T-cell (primary cell): ENCODE data around the gene ROBO1. TPM values are rescaled to one million over a fixed set of nuclear protein-coding genes. Genes with fewer than 3 reads are reported as not detected.
"Not testable (repeated sequence)": the region's sequence is repeated elsewhere in the genome, so short reads cannot be mapped to it uniquely, and the experiment has no call there.

ENCODE experiments used
- ATAC-seq, 4 experiments: fragments of 200-7000 bp in 3 of 4; fragments of 150-1000 bp in 1 of 4; cut with Tn5 transposase; replicated peaks in 1 of 4; 1 replicate in 3 of 4; 2 replicates in 1 of 4; pipeline ENCODE4 v1.10.0; 2021; ENCODE audit warnings: moderate library complexity in 3 of 4, mild to moderate bottlenecking in 2 of 4, moderate number of reproducible peaks in 1 of 4
- CTCF ChIA-PET, 2 donors: fragments of 300-600 bp; sonication (Branson Sonifier 250); formaldehyde crosslinking; loops; one replicate each; lab custom pipeline; 2022; ENCODE audit warnings: antibody characterized with exemption in 2 of 2; lab: Charles Lee
- POLR2A ChIA-PET, 2 donors: fragments of 300-600 bp; sonication (Branson Sonifier 250); formaldehyde crosslinking; loops; one replicate each; lab custom pipeline; 2022; ENCODE audit warnings: antibody characterized with exemption in 2 of 2; lab: Charles Lee
- DNase-seq, 35 experiments: peaks; one replicate each; pipeline versions ENCODE4 v3.0.0 to v3.0.0-alpha.2; 2013 to 2023
- H3K27ac ChIP-seq: one replicate; pipeline ENCODE4 v1.5.1; 2013; ENCODE audit warnings: low read length
- H3K27me3 ChIP-seq, 2 experiments: replicated peaks in 1 of 2; 1 replicate in 1 of 2; 2 replicates in 1 of 2; pipeline versions ENCODE4 v1.6.1 to v1.7.0; 2013; ENCODE audit warnings: low read length in 1 of 2, mixed read lengths in 1 of 2; ENCODE audit not compliant: control insufficient read depth in 2 of 2, insufficient read depth in 2 of 2; ENCODE audit errors: extremely low read depth in 1 of 2
- H3K36me3 ChIP-seq, 2 donors: 1 replicate in 1 of 2; 2 replicates in 1 of 2; pipeline versions ENCODE4 v1.6.1 to v1.7.0; 2013; ENCODE audit warnings: low read length in 1 of 2; ENCODE audit not compliant: control insufficient read depth in 2 of 2, insufficient read depth in 1 of 2; ENCODE audit errors: extremely low read depth in 1 of 2
- H3K4me1 ChIP-seq, 2 experiments: 1 replicate in 1 of 2; 2 replicates in 1 of 2; pipeline versions ENCODE4 v1.6.1 to v1.7.0; 2013; ENCODE audit warnings: low read length in 2 of 2, mixed read lengths in 1 of 2; ENCODE audit not compliant: insufficient read depth in 2 of 2, control insufficient read depth in 1 of 2; ENCODE audit errors: extremely low read depth in 1 of 2
- H3K4me3 ChIP-seq, 2 donors: 1 replicate in 1 of 2; 2 replicates in 1 of 2; pipeline versions ENCODE4 v1.5.1 to v1.7.0; 2013; ENCODE audit warnings: mild to moderate bottlenecking in 2 of 2, low read length in 1 of 2, moderate library complexity in 1 of 2; ENCODE audit not compliant: control insufficient read depth in 1 of 2; ENCODE audit errors: extremely low read depth in 1 of 2
- H3K9me3 ChIP-seq: 2 replicates; pipeline ENCODE4 v1.7.0; 2013
- H3K27ac Mint-ChIP-seq, 2 donors: one replicate each; pipeline ENCODE4 v1.8.0; 2020 to 2021; ENCODE audit warnings: mild to moderate bottlenecking in 2 of 2, mixed read lengths in 2 of 2
- H3K27me3 Mint-ChIP-seq, 2 donors: one replicate each; pipeline ENCODE4 v1.8.0; 2021 to 2022; ENCODE audit warnings: mixed read lengths in 2 of 2
- H3K36me3 Mint-ChIP-seq: one replicate; pipeline ENCODE4 v1.8.0; 2021; ENCODE audit warnings: mixed read lengths
- H3K4me1 Mint-ChIP-seq, 3 donors: one replicate each; pipeline ENCODE4 v1.8.0; 2020 to 2022; ENCODE audit warnings: mixed read lengths in 3 of 3, mild to moderate bottlenecking in 1 of 3
- H3K4me3 Mint-ChIP-seq, 3 donors: one replicate each; pipeline ENCODE4 v1.8.0; 2020 to 2022; ENCODE audit warnings: mild to moderate bottlenecking in 3 of 3, mixed read lengths in 3 of 3, moderate library complexity in 3 of 3
- H3K9me3 Mint-ChIP-seq, 3 donors: one replicate each; pipeline ENCODE4 v1.8.0; 2020 to 2022; ENCODE audit warnings: mixed read lengths in 3 of 3
- WGBS: methylation state at CpG from one replicate; pipeline ENCODE4 v1.1.5; 2013; ENCODE audit warnings: missing lambda C conversion rate; ENCODE audit not compliant: insufficient coverage; 5-methylcytosine and 5-hydroxymethylcytosine counted together
- total RNA-seq, 35 experiments: library from RNA in 6 of 35; stranded (reverse) in 6 of 35; fragments of 120-200 nt in 1 of 35; gene quantifications; one replicate each; pipeline versions ENCODE4 v1.2.1 to v1.2.4 and lab custom pipeline; 2013 to 2026

The ROBO1 gene
- total RNA-seq, 5 donors from 2014 or later (not counting 1 experiment from before 2014, with no cell fraction given), result 0.20 to 2.4 (median 1.7) TPM

DNA sequence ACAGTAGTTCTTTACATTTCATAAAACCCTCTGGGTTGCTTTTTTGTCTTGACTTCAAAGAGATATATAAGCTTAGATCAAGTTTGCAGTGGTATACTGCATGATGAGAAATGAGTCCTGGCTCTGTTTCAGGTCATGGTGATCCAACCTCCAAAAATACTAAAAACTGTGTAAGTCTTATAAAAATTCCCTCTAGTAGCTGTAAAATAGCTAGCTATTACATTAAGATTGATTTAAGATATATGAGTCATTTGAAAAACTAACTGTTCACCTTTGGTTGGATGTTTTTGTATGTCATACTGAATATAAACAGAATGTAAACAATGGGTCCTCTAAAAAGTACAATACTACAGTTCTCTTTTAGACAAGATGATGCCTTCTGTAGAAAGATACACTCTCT is 879.2 kb downstream of the ROBO1 start:
- Histone ChIP-seq H3K9me3 (no peaks in the 10 kb centered on the region), H3K36me3 (no peaks in the 10 kb centered on the region), H3K4me1 (no peaks in the 10 kb centered on the region), H3K4me3 (no peak overlapping the region), H3K27ac (no peak overlapping the region), H3K27me3 (no peaks in the 10 kb centered on the region)
- H3K36me3 Mint-ChIP-seq, result no peaks in the 10 kb centered on the region
- no peaks in the 10 kb centered on the region for H3K27me3 Mint-ChIP-seq
- H3K4me3 Mint-ChIP-seq, result no peak overlapping the region
- H3K4me1 Mint-ChIP-seq, result no peaks in the 10 kb centered on the region
- H3K27ac Mint-ChIP-seq, result no peak overlapping the region
- ChIA-PET CTCF (no interaction called here), POLR2A (no interaction called here)
- ATAC-seq (no peak), DNase-seq (no peak)
- peaks cover 8 to 40% (median 10%) of the 10 kb centered on the region in 3 donors for H3K9me3 Mint-ChIP-seq

- Histone ChIP-seq H3K4me3 (no peak overlapping the region), H3K27ac (no peak overlapping the region), H3K36me3 (no peaks in the 10 kb centered on the region), H3K4me1 (no peaks in the 10 kb centered on the region), H3K27me3 (no peaks in the 10 kb centered on the region), H3K9me3 (no peaks in the 10 kb centered on the region)
- H3K4me1 Mint-ChIP-seq, result no peaks in the 10 kb centered on the region
- ChIA-PET POLR2A (no interaction called here), CTCF (no interaction called here)
- no peak for DNase-seq
- H3K9me3 Mint-ChIP-seq, result peaks cover 3 to 33% (median 7%) of the 10 kb centered on the region in 3 donors
- H3K36me3 Mint-ChIP-seq, result no peaks in the 10 kb centered on the region
- no peaks in the 10 kb centered on the region for H3K27me3 Mint-ChIP-seq
- no peak overlapping the region for H3K4me3 Mint-ChIP-seq
- H3K27ac Mint-ChIP-seq, result no peak overlapping the region
- ATAC-seq, result no peak
- no CpG with 5 or more reads among the region's 1 CpG for WGBS
Measured at GRCh38 chr3:78887547-78888011, 880.2 kb downstream of the ROBO1 start.

- H3K9me3 ChIP-seq, result no peaks in the 10 kb centered on the region
- WGBS, result 100% methylated on average over 1 of the region's 1 CpG
- H3K9me3 Mint-ChIP-seq, result peaks cover 3 to 37% (median 12%) of the 10 kb centered on the region in 3 donors
- H3K4me3 ChIP-seq, result no peak overlapping the region
- POLR2A ChIA-PET, result no interaction called here
- no peaks in the 10 kb centered on the region for H3K4me1 Mint-ChIP-seq
- H3K4me3 Mint-ChIP-seq, result no peak overlapping the region
- no peaks in the 10 kb centered on the region for H3K36me3 ChIP-seq
- no peaks in the 10 kb centered on the region for H3K4me1 ChIP-seq
- ATAC-seq (no peak), DNase-seq (no peak)
- no peaks in the 10 kb centered on the region for H3K36me3 Mint-ChIP-seq
- no peaks in the 10 kb centered on the region for H3K27me3 ChIP-seq
- CTCF ChIA-PET, result no interaction called here
- no peak overlapping the region for H3K27ac ChIP-seq
- no peaks in the 10 kb centered on the region for H3K27me3 Mint-ChIP-seq
- no peak overlapping the region for H3K27ac Mint-ChIP-seq
Measured at GRCh38 chr3:78887029-78887428, 880.8 kb downstream of the ROBO1 start.

- H3K36me3 ChIP-seq, POLR2A ChIA-PET, CTCF ChIA-PET, H3K27ac Mint-ChIP-seq, ATAC-seq, H3K27me3 ChIP-seq, H3K27me3 Mint-ChIP-seq, H3K4me1 ChIP-seq, H3K4me3 ChIP-seq, H3K4me1 Mint-ChIP-seq, H3K27ac ChIP-seq, DNase-seq, H3K4me3 Mint-ChIP-seq, H3K36me3 Mint-ChIP-seq, H3K9me3 ChIP-seq: not testable (repeated sequence)
- no CpG with 5 or more reads among the region's 1 CpG for WGBS
- peaks cover 0 to 21% (median 7%) of the 10 kb centered on the region in 3 donors for H3K9me3 Mint-ChIP-seq
Measured at GRCh38 chr3:78884567-78884966, 883.2 kb downstream of the ROBO1 start.

DNA sequence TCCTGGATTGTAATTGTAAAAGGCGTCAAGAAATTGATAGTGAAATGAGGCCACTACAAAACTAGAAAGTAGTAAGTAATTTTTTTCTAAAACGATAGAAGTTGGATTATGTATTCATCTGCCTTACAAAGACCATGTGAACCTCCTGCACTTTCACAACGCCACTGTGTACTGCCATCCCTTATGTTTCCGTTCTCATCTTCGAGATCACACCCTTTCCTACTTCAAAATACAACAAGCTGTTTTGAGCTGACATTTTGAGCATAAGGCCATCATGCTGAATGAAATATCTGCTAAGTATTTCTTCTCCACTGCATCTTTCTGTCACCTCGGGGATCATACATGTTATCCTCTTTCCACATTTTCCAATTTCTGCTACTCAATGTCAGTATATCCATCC is 885.5 kb downstream of the ROBO1 start:
- Mint-ChIP-seq H3K4me1 (no peaks in the 10 kb centered on the region), H3K27me3 (no peaks in the 10 kb centered on the region), H3K9me3 (peaks cover 0 to 9% (median 4%) of the 10 kb centered on the region in 3 donors), H3K4me3 (no peak overlapping the region), H3K36me3 (no peaks in the 10 kb centered on the region), H3K27ac (no peak overlapping the region)
- CTCF ChIA-PET, result no interaction called here
- Histone ChIP-seq H3K27ac (no peak overlapping the region), H3K4me3 (no peak overlapping the region), H3K9me3 (no peaks in the 10 kb centered on the region), H3K27me3 (no peaks in the 10 kb centered on the region), H3K4me1 (no peaks in the 10 kb centered on the region), H3K36me3 (no peaks in the 10 kb centered on the region)
- no peak for ATAC-seq
- WGBS, result 63% methylated on average over 4 of the region's 6 CpGs
- DNase-seq, result no peak
- POLR2A ChIA-PET, result no interaction called here

DNA sequence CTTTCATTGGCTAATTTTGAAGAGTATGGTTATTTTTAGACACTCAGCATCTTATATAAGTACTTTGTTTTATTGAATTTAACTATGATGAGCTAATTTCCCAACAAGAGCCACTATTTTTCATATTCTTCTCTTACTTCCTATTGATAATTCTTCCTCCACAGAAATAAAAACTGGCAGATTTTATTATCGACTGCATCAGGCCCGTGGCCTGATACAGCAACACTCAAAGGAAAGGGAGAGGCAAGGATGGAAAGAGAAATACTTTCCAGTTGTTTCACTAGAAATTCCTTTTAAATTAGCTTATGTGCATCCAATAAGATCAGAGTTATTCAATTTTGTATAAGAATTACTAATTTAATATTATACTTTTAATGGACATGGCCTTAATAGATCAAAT is 886.3 kb downstream of the ROBO1 start:
- ChIA-PET CTCF (no interaction called here), POLR2A (no interaction called here)
- Mint-ChIP-seq H3K36me3 (no peaks in the 10 kb centered on the region), H3K4me1 (no peaks in the 10 kb centered on the region), H3K27me3 (no peaks in the 10 kb centered on the region), H3K9me3 (peaks cover 0 to 11% (median 4%) of the 10 kb centered on the region in 3 donors), H3K27ac (no peak overlapping the region), H3K4me3 (no peak overlapping the region)
- no peak for ATAC-seq
- Histone ChIP-seq H3K27me3 (no peaks in the 10 kb centered on the region), H3K27ac (no peak overlapping the region), H3K9me3 (no peaks in the 10 kb centered on the region), H3K4me3 (no peak overlapping the region), H3K4me1 (no peaks in the 10 kb centered on the region), H3K36me3 (no peaks in the 10 kb centered on the region)
- no CpG with 5 or more reads among the region's 2 CpGs for WGBS
- DNase-seq, result no peak
